ENCODE measurements around the gene MVD. TPM values are rescaled to one million over a fixed set of nuclear protein-coding genes. Genes with fewer than 3 reads are reported as not detected.

The MVD gene
- total RNA-seq, 4 donors from 2014 or later, result 52.7 to 134 (median 71.4) TPM

GRCh38 chr16:88699180-88699579, 36.3 kb upstream of the MVD start:
- peaks cover 8 to 45% (median 10%) of the 10 kb centered on the region in 3 donors for H3K4me1 ChIP-seq
- intact Hi-C loops (cut with DNase I), result no loop called here
- WGBS, 2 donors, result 97% methylated on average over 7 of the region's 16 CpGs; no CpG with 5 or more reads in 1 of the 2 donors
- no peak for DNase-seq
- TF ChIP-seq POLR2A (IDR thresholded peaks at IDR 0.05), result no peak
- TF ChIP-seq CTCF (IDR thresholded peaks at IDR 0.05), result no peak
- no peak overlapping the region for H3K27ac ChIP-seq
- no peaks in the 10 kb centered on the region for H3K9me3 ChIP-seq
- peaks cover 10 to 54% (median 11%) of the 10 kb centered on the region in 3 donors for H3K36me3 ChIP-seq
- H3K27me3 ChIP-seq, result peaks cover 0 to 2% (median 0%) of the 10 kb centered on the region in 4 donors
- no peak overlapping the region for H3K4me3 ChIP-seq

DNA sequence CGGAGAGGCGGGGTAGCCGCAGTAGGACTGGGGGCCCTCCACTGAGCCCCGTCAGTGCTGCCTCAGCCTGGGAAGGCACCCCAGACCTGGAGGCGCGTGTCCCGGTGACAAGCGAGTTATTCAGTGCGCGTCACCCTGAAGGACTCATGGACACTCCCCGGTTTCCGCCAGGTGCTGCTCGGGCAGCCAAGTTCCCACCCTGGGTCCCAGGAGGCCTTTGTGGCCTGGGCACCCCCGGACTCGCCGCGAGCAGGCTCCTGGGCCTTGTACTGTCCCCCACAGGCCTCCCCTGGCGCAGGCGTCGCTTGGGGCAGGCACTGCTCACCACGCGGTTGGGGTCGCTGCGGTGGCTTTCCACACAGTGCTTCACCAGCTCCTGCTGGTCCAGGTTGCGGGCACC, 35.8 kb upstream of the MVD start:
- no peaks in the 10 kb centered on the region for H3K9me3 ChIP-seq
- H3K27ac ChIP-seq, result no peak overlapping the region
- H3K4me3 ChIP-seq, result no peak overlapping the region
- H3K4me1 ChIP-seq, result peaks cover 8 to 40% (median 10%) of the 10 kb centered on the region in 3 donors
- intact Hi-C loops (cut with DNase I), result no loop called here
- no peak for TF ChIP-seq CTCF (IDR thresholded peaks at IDR 0.05)
- TF ChIP-seq POLR2A (IDR thresholded peaks at IDR 0.05), result no peak
- no CpG with 5 or more reads among the region's 25 CpGs for WGBS, 2 donors
- DNase-seq, result no peak
- H3K27me3 ChIP-seq, result peaks cover 0 to 7% (median 0%) of the 10 kb centered on the region in 4 donors
- peaks cover 10 to 54% (median 11%) of the 10 kb centered on the region in 3 donors for H3K36me3 ChIP-seq

GRCh38 chr16:88697831-88698615, 35.1 kb upstream of the MVD start:
- no peaks in the 10 kb centered on the region for H3K9me3 ChIP-seq
- H3K27ac ChIP-seq, result no peak overlapping the region

GRCh38 chr16:88697116-88697830, 34.4 kb upstream of the MVD start:
- Histone ChIP-seq H3K4me3 (no peak overlapping the region), H3K9me3 (no peaks in the 10 kb centered on the region), H3K27ac (no peak overlapping the region), H3K4me1 (peaks cover 12 to 29% (median 12%) of the 10 kb centered on the region in 3 donors), H3K27me3 (peaks cover 0 to 21% (median 0%) of the 10 kb centered on the region in 4 donors), H3K36me3 (peaks cover 10 to 54% (median 11%) of the 10 kb centered on the region in 3 donors)
- 92 to 93% methylated on average over 12 to 23 of the region's 47 CpGs for WGBS, 2 donors
- TF ChIP-seq CTCF (IDR thresholded peaks at IDR 0.05) (no peak), POLR2A (IDR thresholded peaks at IDR 0.05) (no peak)
- no peak for DNase-seq
- intact Hi-C loops (cut with DNase I), result no loop called here

More at GRCh38 chr16:88697831-88698615, 35.1 kb upstream of the MVD start:
- intact Hi-C loops (cut with DNase I), result no loop called here
- H3K27me3 ChIP-seq, result peaks cover 0 to 13% (median 0%) of the 10 kb centered on the region in 4 donors
- WGBS, 2 donors, result 72 to 77% methylated on average over 21 to 23 of the region's 37 CpGs
- DNase-seq, result no peak
- TF ChIP-seq CTCF (IDR thresholded peaks at IDR 0.05) (no peak), POLR2A (IDR thresholded peaks at IDR 0.05) (no peak)
- H3K36me3 ChIP-seq, result peaks cover 10 to 54% (median 11%) of the 10 kb centered on the region in 3 donors
- H3K4me1 ChIP-seq, result peaks cover 8 to 33% (median 10%) of the 10 kb centered on the region in 3 donors
- H3K4me3 ChIP-seq, result no peak overlapping the region

- H3K36me3 ChIP-seq, result peaks cover 10 to 54% (median 11%) of the 10 kb centered on the region in 3 donors
- H3K27me3 ChIP-seq, result peaks cover 0 to 29% (median 0%) of the 10 kb centered on the region in 4 donors
- no peak for DNase-seq
- H3K9me3 ChIP-seq, result no peaks in the 10 kb centered on the region
- H3K27ac ChIP-seq, result no peak overlapping the region
- H3K4me3 ChIP-seq, result no peak overlapping the region
- 85 to 87% methylated on average over 9 to 10 of the region's 14 CpGs for WGBS, 2 donors
- TF ChIP-seq CTCF (IDR thresholded peaks at IDR 0.05) (no peak), POLR2A (IDR thresholded peaks at IDR 0.05) (no peak)
- H3K4me1 ChIP-seq, result peaks cover 15 to 29% (median 19%) of the 10 kb centered on the region in 3 donors
- intact Hi-C loops (cut with DNase I), result no loop called here
Observed at GRCh38 chr16:88696441-88696840, 33.5 kb upstream of the MVD start.

Measured in esophagus squamous epithelium (tissue), 5 donors.